Progenitor cell of endocrine pancreas (in vitro differentiated cells): ENCODE data around the gene PITPNM1. TPM values are rescaled to one million over a fixed set of nuclear protein-coding genes. Genes with fewer than 3 reads are reported as not detected.
A peak's percentile ranks its signal among the peaks of the same experiment; 100 is the strongest.

ENCODE experiments used
- DNase-seq: peaks from one replicate; pipeline ENCODE4 v3.0.0; 2021; ENCODE audit warnings: low spot score; ENCODE audit not compliant: unreplicated experiment
- H3K27ac Mint-ChIP-seq: 2 replicates; pipeline ENCODE4 v1.8.0; 2021; ENCODE audit warnings: mild to moderate bottlenecking, moderate library complexity, mixed read lengths
- H3K27me3 Mint-ChIP-seq: 2 replicates; pipeline ENCODE4 v1.8.0; 2021; ENCODE audit warnings: mixed read lengths
- H3K36me3 Mint-ChIP-seq: 2 replicates; pipeline ENCODE4 v1.8.0; 2022; ENCODE audit warnings: mixed read lengths; ENCODE audit not compliant: insufficient read depth
- H3K4me1 Mint-ChIP-seq: 2 replicates; pipeline ENCODE4 v1.8.0; 2021; ENCODE audit warnings: low read depth, mixed read lengths
- H3K4me3 Mint-ChIP-seq: 2 replicates; pipeline ENCODE4 v1.8.0; 2021; ENCODE audit warnings: low read depth, mild to moderate bottlenecking, moderate library complexity, mixed read lengths
- H3K9me3 Mint-ChIP-seq: 2 replicates; pipeline ENCODE4 v1.8.0; 2021; ENCODE audit warnings: low read depth, mixed read lengths
- total RNA-seq: library from RNA; stranded (reverse); gene quantifications from 2 replicates; pipeline ENCODE4 v1.2.1, GENCODE V29; 2021
- TF ChIP-seq, protein P1 (sequence below): fragments of 200-600 bp; sonication (generic); IDR thresholded peaks from one replicate; pipeline ENCODE4 v1.5.0; 2021; ENCODE audit warnings: antibody characterized with exemption, mild to moderate bottlenecking; ENCODE audit not compliant: unreplicated experiment

The PITPNM1 gene
- total RNA-seq, 1 donor from 2014 or later, result 76.3 TPM

DNA sequence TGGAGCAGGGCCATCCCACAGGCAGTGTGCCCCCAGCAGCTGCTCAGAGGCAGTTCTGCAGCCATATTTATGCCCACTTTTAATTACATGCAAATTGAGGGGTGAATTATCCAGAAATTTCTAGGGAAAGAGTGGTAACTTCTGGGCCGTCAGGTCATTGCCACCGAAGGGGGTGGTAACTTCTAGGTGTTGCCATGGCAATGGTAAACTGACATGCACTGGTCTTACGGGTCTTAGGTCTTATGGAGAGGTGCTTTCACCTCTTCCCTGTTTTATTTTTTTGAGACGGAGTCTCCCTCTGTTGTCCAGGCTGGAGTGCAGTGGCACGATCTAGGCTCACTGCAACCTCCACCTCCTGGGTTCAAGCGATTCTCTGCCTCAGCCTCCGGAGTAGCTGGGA, 32.3 kb downstream of the PITPNM1 start:
- Mint-ChIP-seq H3K27me3 (peaks cover 2% of the 10 kb centered on the region), H3K27ac (no peak overlapping the region), H3K9me3 (peaks cover 7% of the 10 kb centered on the region), H3K4me1 (peaks cover 3% of the 10 kb centered on the region), H3K4me3 (no peak overlapping the region), H3K36me3 (no peaks in the 10 kb centered on the region)
- TF ChIP-seq, protein P1, sequence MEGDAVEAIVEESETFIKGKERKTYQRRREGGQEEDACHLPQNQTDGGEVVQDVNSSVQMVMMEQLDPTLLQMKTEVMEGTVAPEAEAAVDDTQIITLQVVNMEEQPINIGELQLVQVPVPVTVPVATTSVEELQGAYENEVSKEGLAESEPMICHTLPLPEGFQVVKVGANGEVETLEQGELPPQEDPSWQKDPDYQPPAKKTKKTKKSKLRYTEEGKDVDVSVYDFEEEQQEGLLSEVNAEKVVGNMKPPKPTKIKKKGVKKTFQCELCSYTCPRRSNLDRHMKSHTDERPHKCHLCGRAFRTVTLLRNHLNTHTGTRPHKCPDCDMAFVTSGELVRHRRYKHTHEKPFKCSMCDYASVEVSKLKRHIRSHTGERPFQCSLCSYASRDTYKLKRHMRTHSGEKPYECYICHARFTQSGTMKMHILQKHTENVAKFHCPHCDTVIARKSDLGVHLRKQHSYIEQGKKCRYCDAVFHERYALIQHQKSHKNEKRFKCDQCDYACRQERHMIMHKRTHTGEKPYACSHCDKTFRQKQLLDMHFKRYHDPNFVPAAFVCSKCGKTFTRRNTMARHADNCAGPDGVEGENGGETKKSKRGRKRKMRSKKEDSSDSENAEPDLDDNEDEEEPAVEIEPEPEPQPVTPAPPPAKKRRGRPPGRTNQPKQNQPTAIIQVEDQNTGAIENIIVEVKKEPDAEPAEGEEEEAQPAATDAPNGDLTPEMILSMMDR, result no peak
- no peak for DNase-seq

GRCh38 chr11:67470337-67471002, 34.7 kb downstream of the PITPNM1 start:
- TF ChIP-seq, protein P1, result no peak
- Mint-ChIP-seq H3K36me3 (no peaks in the 10 kb centered on the region), H3K9me3 (no peaks in the 10 kb centered on the region), H3K4me1 (peaks cover 9% of the 10 kb centered on the region), H3K27me3 (peaks cover 2% of the 10 kb centered on the region), H3K4me3 (peak overlapping the region; percentile 17), H3K27ac (no peak overlapping the region)
- DNase-seq, result no peak

DNA sequence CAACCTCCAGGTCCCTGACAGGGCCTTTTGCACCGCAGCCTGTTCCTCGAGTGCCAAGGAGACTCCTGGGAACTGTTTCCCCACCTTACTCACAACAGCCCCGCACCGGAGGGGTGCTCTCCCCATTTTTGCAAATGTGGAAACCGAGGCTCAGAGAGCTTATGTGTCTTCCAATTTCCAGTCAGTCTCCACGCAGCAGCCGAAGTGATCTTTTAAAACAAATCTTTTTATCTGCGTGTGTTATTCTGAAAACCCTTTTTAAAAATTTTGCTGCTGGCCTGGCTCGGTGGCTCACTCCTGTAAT, 35.7 kb downstream of the PITPNM1 start:
- no peaks in the 10 kb centered on the region for H3K36me3 Mint-ChIP-seq
- peaks cover 2% of the 10 kb centered on the region for H3K27me3 Mint-ChIP-seq
- H3K4me3 Mint-ChIP-seq, result peak overlapping the region; percentile 73
- peak overlapping the region; percentile 93 for H3K27ac Mint-ChIP-seq
- no peak for DNase-seq
- peaks cover 12% of the 10 kb centered on the region for H3K4me1 Mint-ChIP-seq
- TF ChIP-seq, protein P1, result no peak
- no peaks in the 10 kb centered on the region for H3K9me3 Mint-ChIP-seq

GRCh38 chr11:67468759-67469507, 36.2 kb downstream of the PITPNM1 start, which contains the start of gene TMEM134:
Gene TMEM134 (minus strand): TSS chr11:67469251. CDS start chr11:67469192, 59 bp downstream.
- Mint-ChIP-seq H3K4me3 (peak within 1 kb of the TSS; percentile 73), H3K36me3 (no peaks in the 10 kb centered on the region), H3K27ac (peak within 1 kb of the TSS; percentile 93), H3K4me1 (peaks cover 12% of the 10 kb centered on the region), H3K9me3 (no peaks in the 10 kb centered on the region), H3K27me3 (peaks cover 2% of the 10 kb centered on the region)
- peak; percentile 90 for DNase-seq
- TF ChIP-seq, protein P1, result peak; percentile 49

DNA sequence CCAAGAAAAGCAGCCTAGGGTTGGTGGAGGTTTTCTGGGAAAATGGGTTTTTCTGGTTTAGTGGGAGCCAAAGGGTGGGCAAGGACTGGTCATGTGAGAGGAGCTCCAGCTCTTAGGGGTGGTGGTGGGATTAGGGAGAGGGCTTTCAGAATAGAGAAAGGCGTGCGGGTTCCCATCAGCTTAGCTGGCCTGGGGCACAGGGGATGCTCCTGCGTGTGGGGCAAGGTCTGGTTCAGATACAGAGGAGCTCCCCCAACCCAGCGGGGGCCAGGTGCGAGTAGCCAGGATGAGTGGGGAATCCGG, 36.8 kb downstream of the PITPNM1 start:
- Mint-ChIP-seq H3K9me3 (no peaks in the 10 kb centered on the region), H3K27me3 (peaks cover 2% of the 10 kb centered on the region), H3K4me3 (peak overlapping the region; percentile 72), H3K36me3 (no peaks in the 10 kb centered on the region), H3K27ac (peak overlapping the region; percentile 70), H3K4me1 (peaks cover 12% of the 10 kb centered on the region)
- TF ChIP-seq, protein P1, result no peak
- DNase-seq, result no peak
